ENCODE measurements around the gene DTD1. TPM values are rescaled to one million over a fixed set of nuclear protein-coding genes. Genes with fewer than 3 reads are reported as not detected.

The DTD1 gene
- polyA plus RNA-seq, 1 of the 3 experiments (the other 2 are of a cell fraction) = 81.1 TPM

DNA sequence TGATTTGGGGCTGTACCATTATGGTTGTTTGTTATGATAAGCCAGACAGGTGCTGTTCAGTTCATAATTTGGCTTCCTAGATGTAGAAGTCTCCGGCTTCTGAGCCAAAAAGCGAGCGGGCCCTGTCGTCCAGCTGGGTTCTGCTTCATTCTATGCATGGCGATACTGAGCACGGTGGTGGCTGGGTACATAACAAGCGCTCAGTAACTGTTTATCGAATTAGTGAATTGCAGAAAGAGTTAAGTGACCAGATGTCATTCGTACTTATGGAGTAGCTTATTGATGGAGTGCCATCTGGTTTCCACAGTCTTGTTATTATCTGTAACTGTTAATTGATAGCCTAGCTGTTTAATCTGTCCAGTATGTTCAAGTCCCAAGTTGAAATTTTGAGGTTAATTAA, 85.0 kb downstream of the DTD1 start (continued):
- no peak for TF ChIP-seq USF1 (IDR thresholded peaks at IDR 0.05; ENCODE audit: borderline replicate concordance, low read depth)
- TF ChIP-seq SMC3 (IDR thresholded peaks at IDR 0.05; ENCODE audit: low read depth, low read length) = no peak

DNA sequence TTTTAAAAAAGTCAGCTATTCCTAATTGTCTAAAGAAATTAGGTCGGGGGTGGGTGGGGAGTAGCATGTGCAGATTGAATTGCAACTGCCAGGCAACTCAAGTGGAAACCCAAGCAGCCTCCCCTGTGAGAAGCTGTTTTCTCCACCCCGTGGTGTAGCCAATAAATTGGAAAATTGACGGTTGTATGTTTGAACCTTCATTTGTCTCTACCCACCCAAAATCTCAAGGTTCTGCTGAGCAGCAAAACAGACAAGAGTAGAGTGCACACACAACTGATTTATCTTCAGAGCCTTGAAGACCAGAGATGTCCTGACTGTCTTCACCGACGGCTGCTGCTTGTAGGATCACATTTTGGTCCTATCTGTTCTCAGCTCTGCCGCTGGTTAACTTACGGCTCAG, 88.5 kb downstream of the DTD1 start:
- Histone ChIP-seq H3K9ac (no peak overlapping the region), H3K4me1 (ENCODE audit: control insufficient read depth in 1 of 2, insufficient read depth in 2 of 2, low read depth in 1 of 2, low read length in 1 of 2) (peaks cover 0 to 3% of the 10 kb centered on the region in 2 experiments; a peak in 1 of 4 replicates), H2AFZ (ENCODE audit: low read depth) (no peak overlapping the region), H3K9me2 (no peaks in the 10 kb centered on the region), H3K27me3 (ENCODE audit: insufficient read depth) (no peaks in the 10 kb centered on the region), H3K27ac (ENCODE audit: low read depth in 2 of 2, low read length in 1 of 2) (no peak overlapping the region), H3K79me2 (ENCODE audit: insufficient read depth) (no peaks in the 10 kb centered on the region), H3K4me3 (ENCODE audit: low read depth in 2 of 2, low read length in 1 of 2) (no peak overlapping the region), H3K9me3 (no peaks in the 10 kb centered on the region), H3F3A (replicated peaks; ENCODE audit: insufficient read depth) (no peaks in the 10 kb centered on the region), H3K4me2 (no peak overlapping the region), H3K36me3 (replicated peaks in 1 of 2; ENCODE audit: control insufficient read depth in 1 of 2, insufficient read depth in 2 of 2, low read length in 1 of 2) (no peaks in the 10 kb centered on the region), H4K20me1 (ENCODE audit: insufficient read depth) (no peaks in the 10 kb centered on the region)
- POLR2A ChIA-PET = interaction anchor here (0.7 kb wide), 1 partner anchor 10 kb away, joined by 4 read pairs; no protein-coding TSS in a partner anchor
- 87% methylated on average over 7 of the region's 7 CpGs for WGBS (ENCODE audit: low lambda C conversion rate)
- DNase-seq = no peak
- CTCF ChIA-PET = interaction anchor here (1.2 to 2.3 kb wide), 2 partner anchors 8 to 44 kb away, joined by 4 to 9 read pairs; no protein-coding TSS in a partner anchor
- TF ChIP-seq, protein P1, sequence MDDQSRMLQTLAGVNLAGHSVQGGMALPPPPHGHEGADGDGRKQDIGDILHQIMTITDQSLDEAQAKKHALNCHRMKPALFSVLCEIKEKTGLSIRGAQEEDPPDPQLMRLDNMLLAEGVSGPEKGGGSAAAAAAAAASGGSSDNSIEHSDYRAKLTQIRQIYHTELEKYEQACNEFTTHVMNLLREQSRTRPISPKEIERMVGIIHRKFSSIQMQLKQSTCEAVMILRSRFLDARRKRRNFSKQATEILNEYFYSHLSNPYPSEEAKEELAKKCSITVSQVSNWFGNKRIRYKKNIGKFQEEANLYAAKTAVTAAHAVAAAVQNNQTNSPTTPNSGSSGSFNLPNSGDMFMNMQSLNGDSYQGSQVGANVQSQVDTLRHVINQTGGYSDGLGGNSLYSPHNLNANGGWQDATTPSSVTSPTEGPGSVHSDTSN (IDR thresholded peaks at IDR 0.05) = no peak
- TF ChIP-seq REST (IDR thresholded peaks at IDR 0.05; ENCODE audit: low read depth, low read length) (no peak), USF2 (IDR thresholded peaks at IDR 0.05; ENCODE audit: borderline replicate concordance, low read depth, low read length) (no peak), SIN3A (IDR thresholded peaks at IDR 0.05; ENCODE audit: borderline replicate concordance, low read depth, low read length) (no peak), FOXM1 (IDR thresholded peaks at IDR 0.05; ENCODE audit: low read depth) (no peak), RXRA (IDR thresholded peaks at IDR 0.05; ENCODE audit: borderline replicate concordance, low read depth) (no peak), ELF1 (IDR thresholded peaks at IDR 0.05) (no peak), FOXJ3 (CRISPR knock-in tag; IDR thresholded peaks at IDR 0.05) (no peak)
